D721Med (cell line): ENCODE results near the gene PSMA6.

Source experiments
- DNase-seq: peaks from one replicate; pipeline ENCODE4 v3.0.0; 2011; ENCODE audit warnings: low spot score; ENCODE audit not compliant: insufficient read length
- FAIRE-seq: peaks from 2 replicates; lab custom pipeline; 2011; peaks lifted over from hg19 to GRCh38; lab: Jason Lieb, UNC
- CTCF ChIP-seq: IDR thresholded peaks from 2 replicates; pipeline ENCODE4 v1.5.1; 2012; ENCODE audit warnings: mild to moderate bottlenecking, control low read depth; ENCODE audit not compliant: insufficient read depth; ENCODE audit errors: missing control alignments

PSMA6 gene

GRCh38 chr14:35258420-35258819, 33.8 kb upstream of the PSMA6 start:
- DNase-seq (no peak), FAIRE-seq (no peak)
- no peak for TF ChIP-seq CTCF

- no peak for FAIRE-seq
- TF ChIP-seq CTCF = no peak
- DNase-seq = no peak
These were observed 30.4 kb upstream of the PSMA6 start for GRCh38 chr14:35261774-35262173.

GRCh38 chr14:35262436-35262835, 29.7 kb upstream of the PSMA6 start:
- DNase-seq = no peak
- FAIRE-seq = no peak
- TF ChIP-seq CTCF = no peak

GRCh38 chr14:35268946-35269345, 23.2 kb upstream of the PSMA6 start:
- no peak for FAIRE-seq
- no peak for DNase-seq
- TF ChIP-seq CTCF = no peak

- no peak for DNase-seq
- FAIRE-seq = no peak
- no peak for TF ChIP-seq CTCF
These were observed 17.4 kb upstream of the PSMA6 start for GRCh38 chr14:35274805-35275204.

GRCh38 chr14:35277179-35277578, 15.0 kb upstream of the PSMA6 start:
- TF ChIP-seq CTCF = no peak
- FAIRE-seq (no peak), DNase-seq (no peak)

GRCh38 chr14:35279369-35279768, 12.8 kb upstream of the PSMA6 start:
- TF ChIP-seq CTCF = no peak
- no peak for DNase-seq
- no peak for FAIRE-seq
